AG04450 (cell line): Measurements from ENCODE around the gene ZFY. TPM values are rescaled to one million over a fixed set of nuclear protein-coding genes. Genes with fewer than 3 reads are reported as not detected.

Source experiments
- CTCF ChIA-PET: fragments of 300-600, 350-600 bp; formaldehyde crosslinking; extraction: SDS; loops from one replicate; lab custom pipeline; 2022; ENCODE audit warnings: antibody characterized with exemption, inconsistent platforms; lab: Charles Lee
- POLR2A ChIA-PET: fragments of 350-600 bp; formaldehyde crosslinking; extraction: SDS; loops from one replicate; lab custom pipeline; 2021; ENCODE audit warnings: antibody characterized with exemption, inconsistent platforms; lab: Yijun Ruan, JAX
- DNase-seq: peaks from one replicate; pipeline ENCODE4 v3.0.0-alpha.2; 2011; ENCODE audit warnings: low read depth, low spot score
- H3K27ac ChIP-seq: one replicate; pipeline ENCODE4 v1.5.1; 2012; ENCODE audit warnings: low read depth, low read length, control low read depth
- H3K27me3 ChIP-seq: one replicate; pipeline ENCODE4 v1.6.0; 2012; ENCODE audit warnings: low read length; ENCODE audit not compliant: control insufficient read depth, insufficient read depth
- H3K4me3 ChIP-seq: 2 replicates; pipeline ENCODE4 v1.5.1; 2011; ENCODE audit warnings: mild to moderate bottlenecking, low read depth, low read length, control low read depth
- H3K9me3 ChIP-seq: 2 replicates; pipeline ENCODE4 v1.5.1; 2012; ENCODE audit warnings: low read length; ENCODE audit not compliant: control insufficient read depth, insufficient read depth
- polyA plus RNA-seq: library from polyadenylated mRNA; depleted of rRNA; stranded (reverse); fragments of >200 nt; gene quantifications from 2 replicates; pipeline ENCODE4 v1.2.3, GENCODE V29; 2011
- TF ChIP-seq, protein P1 (sequence below): IDR thresholded peaks from 2 replicates; pipeline ENCODE4 v1.5.1; 2011; ENCODE audit warnings: low read depth, low read length, control low read depth, inconsistent platforms

The ZFY gene
- polyA plus RNA-seq, 1 experiment, result 16.5 TPM

GRCh38 chrY:2954735-2955134, 19.6 kb downstream of the ZFY start:
- Histone ChIP-seq H3K9me3 (no peaks in the 10 kb centered on the region), H3K27ac (no peak overlapping the region), H3K4me3 (no peak overlapping the region), H3K27me3 (no peaks in the 10 kb centered on the region)
- DNase-seq, result no peak
- ChIA-PET CTCF (no interaction called here), POLR2A (no interaction called here)
- TF ChIP-seq, protein P1, sequence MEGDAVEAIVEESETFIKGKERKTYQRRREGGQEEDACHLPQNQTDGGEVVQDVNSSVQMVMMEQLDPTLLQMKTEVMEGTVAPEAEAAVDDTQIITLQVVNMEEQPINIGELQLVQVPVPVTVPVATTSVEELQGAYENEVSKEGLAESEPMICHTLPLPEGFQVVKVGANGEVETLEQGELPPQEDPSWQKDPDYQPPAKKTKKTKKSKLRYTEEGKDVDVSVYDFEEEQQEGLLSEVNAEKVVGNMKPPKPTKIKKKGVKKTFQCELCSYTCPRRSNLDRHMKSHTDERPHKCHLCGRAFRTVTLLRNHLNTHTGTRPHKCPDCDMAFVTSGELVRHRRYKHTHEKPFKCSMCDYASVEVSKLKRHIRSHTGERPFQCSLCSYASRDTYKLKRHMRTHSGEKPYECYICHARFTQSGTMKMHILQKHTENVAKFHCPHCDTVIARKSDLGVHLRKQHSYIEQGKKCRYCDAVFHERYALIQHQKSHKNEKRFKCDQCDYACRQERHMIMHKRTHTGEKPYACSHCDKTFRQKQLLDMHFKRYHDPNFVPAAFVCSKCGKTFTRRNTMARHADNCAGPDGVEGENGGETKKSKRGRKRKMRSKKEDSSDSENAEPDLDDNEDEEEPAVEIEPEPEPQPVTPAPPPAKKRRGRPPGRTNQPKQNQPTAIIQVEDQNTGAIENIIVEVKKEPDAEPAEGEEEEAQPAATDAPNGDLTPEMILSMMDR, result no peak

GRCh38 chrY:2955561-2955960, 20.4 kb downstream of the ZFY start:
- ChIA-PET CTCF (no interaction called here), POLR2A (no interaction called here)
- Histone ChIP-seq H3K27me3 (no peaks in the 10 kb centered on the region), H3K9me3 (no peaks in the 10 kb centered on the region), H3K4me3 (no peak overlapping the region), H3K27ac (no peak overlapping the region)
- TF ChIP-seq, protein P1, result no peak
- DNase-seq, result no peak

GRCh38 chrY:2962061-2962460, 26.9 kb downstream of the ZFY start:
- Histone ChIP-seq H3K27me3 (no peaks in the 10 kb centered on the region), H3K4me3 (no peak overlapping the region), H3K27ac (no peak overlapping the region), H3K9me3 (no peaks in the 10 kb centered on the region)
- DNase-seq, result no peak
- CTCF ChIA-PET, result interaction anchor here (1.5 kb wide), 1 partner anchor 26 kb away, joined by 4 read pairs; no protein-coding TSS in a partner anchor
- TF ChIP-seq, protein P1, result no peak
- POLR2A ChIA-PET, result no interaction called here

- Histone ChIP-seq H3K9me3 (no peaks in the 10 kb centered on the region), H3K27me3 (no peaks in the 10 kb centered on the region), H3K4me3 (no peak overlapping the region), H3K27ac (no peak overlapping the region)
- TF ChIP-seq, protein P1, result no peak
- ChIA-PET CTCF (no interaction called here), POLR2A (no interaction called here)
- DNase-seq, result no peak
Observed at GRCh38 chrY:2964814-2965213, 29.6 kb downstream of the ZFY start.

GRCh38 chrY:2965629-2966028, 30.4 kb downstream of the ZFY start:
- ChIA-PET CTCF (no interaction called here), POLR2A (no interaction called here)
- no peaks in the 10 kb centered on the region for H3K9me3 ChIP-seq
- H3K27me3 ChIP-seq, result no peaks in the 10 kb centered on the region
- DNase-seq, result no peak
- H3K27ac ChIP-seq, result no peak overlapping the region
- H3K4me3 ChIP-seq, result no peak overlapping the region
- TF ChIP-seq, protein P1, result no peak
